SK-N-SH (cell line): Measurements from ENCODE around the gene PIGX. TPM values are rescaled to one million over a fixed set of nuclear protein-coding genes. Genes with fewer than 3 reads are reported as not detected.
A peak's percentile ranks its signal among the peaks of the same experiment; 100 is the strongest.

ENCODE experiments used
- CTCF ChIA-PET: fragments of 300-600, 350-600 bp; formaldehyde crosslinking; extraction: SDS; loops from one replicate; lab custom pipeline; 2021; lab: Yijun Ruan, JAX
- POLR2A ChIA-PET: fragments of 350-600 bp; sonication (Branson Sonifier 250); formaldehyde crosslinking; extraction: SDS; loops from one replicate; lab custom pipeline; 2020; ENCODE audit warnings: antibody characterized with exemption, inconsistent platforms; lab: Yijun Ruan, JAX
- DNase-seq: peaks from one replicate; pipeline ENCODE4 v3.0.0; 2012
- H2AFZ ChIP-seq: fragments of 200-600 bp; sonication (generic); 2 replicates; pipeline ENCODE4 v1.8.1; 2016; ENCODE audit warnings: antibody characterized with exemption, mild to moderate bottlenecking, low read depth
- H3F3A ChIP-seq: fragments of 200-600 bp; sonication (generic); replicated peaks from 2 replicates; pipeline ENCODE3; 2016; ENCODE audit warnings: antibody characterized with exemption, mild to moderate bottlenecking; ENCODE audit not compliant: insufficient read depth
- H3K27ac ChIP-seq, 2 experiments: fragments of 200-500 bp in 1 of 2; fragments of 200-600 bp in 1 of 2; sonication (Bioruptor generic) in 1 of 2; sonication (generic), shearing (Covaris generic) in 1 of 2; 2 replicates each; pipeline versions ENCODE4 v1.5.1 to v1.6.1; 2014 to 2016; ENCODE audit warnings: low read depth in 2 of 2, inconsistent platforms in 1 of 2, low read length in 1 of 2, mild to moderate bottlenecking in 1 of 2, mixed read lengths in 1 of 2
- H3K27me3 ChIP-seq: fragments of 200-600 bp; sonication (generic), shearing (Covaris generic); 2 replicates; pipeline ENCODE4 v1.6.1; 2016; ENCODE audit warnings: mixed run types; ENCODE audit not compliant: insufficient read depth
- H3K36me3 ChIP-seq, 2 experiments: fragments of 200-500 bp in 1 of 2; fragments of 200-600 bp in 1 of 2; sonication (Bioruptor generic) in 1 of 2; sonication (generic) in 1 of 2; replicated peaks in 1 of 2; 2 replicates each; pipeline versions ENCODE3 to v1.5.1; 2014 to 2016; ENCODE audit warnings: low read length in 1 of 2, mild to moderate bottlenecking in 1 of 2; ENCODE audit not compliant: insufficient read depth in 2 of 2, control insufficient read depth in 1 of 2
- H3K4me1 ChIP-seq, 2 experiments: fragments of 200-500 bp in 1 of 2; fragments of 200-600 bp in 1 of 2; sonication (Bioruptor generic) in 1 of 2; sonication (generic), shearing (Covaris generic) in 1 of 2; 2 replicates each; pipeline versions ENCODE4 v1.5.1 to v1.6.1; 2014 to 2016; ENCODE audit warnings: low read depth in 1 of 2, low read length in 1 of 2, mixed run types in 1 of 2; ENCODE audit not compliant: insufficient read depth in 2 of 2, control insufficient read depth in 1 of 2
- H3K4me2 ChIP-seq: fragments of 200-600 bp; sonication (generic), shearing (Covaris generic); 2 replicates; pipeline ENCODE4 v1.6.1; 2017; ENCODE audit warnings: mixed run types
- H3K4me3 ChIP-seq, 2 experiments: fragments of 200-500 bp in 1 of 2; fragments of 200-600 bp in 1 of 2; sonication (Bioruptor generic) in 1 of 2; sonication (generic), shearing (Covaris generic) in 1 of 2; 2 replicates each; pipeline versions ENCODE4 v1.5.1 to v1.8.1; 2014 to 2016; ENCODE audit warnings: low read depth in 2 of 2, inconsistent platforms in 1 of 2, low read length in 1 of 2, mild to moderate bottlenecking in 1 of 2, mixed read lengths in 1 of 2, moderate library complexity in 1 of 2
- H3K79me2 ChIP-seq: fragments of 200-600 bp; sonication (generic); 2 replicates; pipeline ENCODE4 v1.8.1; 2017; ENCODE audit warnings: mild to moderate bottlenecking; ENCODE audit not compliant: insufficient read depth
- H3K9ac ChIP-seq: fragments of 200-600 bp; sonication (generic); 2 replicates; pipeline ENCODE4 v1.6.1; 2017; ENCODE audit warnings: mixed run types
- H3K9me2 ChIP-seq: fragments of 200-600 bp; sonication (generic); 2 replicates; pipeline ENCODE4 v1.6.1; 2017; ENCODE audit warnings: mixed run types
- H3K9me3 ChIP-seq: fragments of 200-600 bp; sonication (generic); 2 replicates; pipeline ENCODE4 v1.6.1; 2017; ENCODE audit warnings: mixed run types, mild to moderate bottlenecking, moderate library complexity
- H4K20me1 ChIP-seq: fragments of 200-600 bp; sonication (generic); 2 replicates; pipeline ENCODE4 v1.6.1; 2017; ENCODE audit warnings: mild to moderate bottlenecking, mixed run types; ENCODE audit not compliant: insufficient read depth
- EP300 ChIP-seq, 2 experiments: IDR thresholded peaks; 2 replicates each; pipeline versions ENCODE4 v1.4.0 to v1.6.1; 2012; ENCODE audit warnings: borderline replicate concordance in 1 of 2, low read depth in 1 of 2, low read length in 1 of 2
- EZH2phosphoT487 ChIP-seq: fragments of 200-600 bp; sonication (generic); IDR thresholded peaks from 2 replicates; pipeline ENCODE4 v1.6.1; 2017; ENCODE audit warnings: low read depth, mixed run types, mild to moderate bottlenecking, antibody characterized with exemption, moderate library complexity, borderline replicate concordance
- FOSL2 ChIP-seq: IDR thresholded peaks from 2 replicates; pipeline ENCODE4 v1.4.0; 2012; ENCODE audit warnings: low read depth, mild to moderate bottlenecking, moderate library complexity, borderline replicate concordance
- GATA2 ChIP-seq: sonication (generic); formaldehyde crosslinking; IDR thresholded peaks from 2 replicates; pipeline ENCODE4 v1.5.0; 2020; ENCODE audit warnings: mild to moderate bottlenecking, missing genetic modification reagents
- MXI1 ChIP-seq: IDR thresholded peaks from 2 replicates; pipeline ENCODE4 v1.6.1; 2012; ENCODE audit warnings: mild to moderate bottlenecking, low read depth, low read length, improper control_type of control experiment
- NFIC ChIP-seq: IDR thresholded peaks from 2 replicates; pipeline ENCODE4 v1.4.0; 2012; ENCODE audit warnings: borderline replicate concordance
- NRF1 ChIP-seq: IDR thresholded peaks from 2 replicates; pipeline ENCODE4 v1.6.1; 2012; ENCODE audit warnings: low read depth, mild to moderate bottlenecking, low read length
- POLR2AphosphoS5 ChIP-seq: IDR thresholded peaks from 2 replicates; pipeline ENCODE4 v1.6.1; 2012; ENCODE audit warnings: low read depth, low read length
- REST ChIP-seq: IDR thresholded peaks from 2 replicates; pipeline ENCODE4 v1.6.1; 2012; ENCODE audit warnings: mild to moderate bottlenecking, low read depth, low read length, moderate library complexity
- RXRA ChIP-seq: IDR thresholded peaks from 2 replicates; pipeline ENCODE4 v1.4.0; 2012; ENCODE audit warnings: low read depth, mild to moderate bottlenecking, borderline replicate concordance
- SMC3 ChIP-seq: IDR thresholded peaks from 2 replicates; pipeline ENCODE4 v1.6.1; 2012; ENCODE audit warnings: low read depth, low read length, improper control_type of control experiment
- USF1 ChIP-seq: IDR thresholded peaks from 2 replicates; pipeline ENCODE4 v1.4.0; 2012; ENCODE audit warnings: low read depth, borderline replicate concordance
- USF2 ChIP-seq: fragments of 150-350 bp; IDR thresholded peaks from 2 replicates; pipeline ENCODE4 v1.6.1; 2017; ENCODE audit warnings: antibody characterized with exemption, low read length, low read depth, borderline replicate concordance
- YY1 ChIP-seq: IDR thresholded peaks from 2 replicates; pipeline ENCODE4 v1.4.0; 2012; ENCODE audit warnings: low read depth, mild to moderate bottlenecking
- whole genome bisulfite sequencing: methylation state at CpG from one replicate; pipeline ENCODE4 v1.1.6; 2017; ENCODE audit warnings: low lambda C conversion rate; 5-methylcytosine and 5-hydroxymethylcytosine counted together
- polyA plus RNA-seq, 3 experiments: library from polyadenylated mRNA; depleted of rRNA; stranded (reverse); fragments of >200 nt; gene quantifications; 2 replicates each; pipeline ENCODE4 v1.2.3, GENCODE V29; 2012

PIGX gene
- polyA plus RNA-seq, 1 of the 3 experiments (the other 2 are of a cell fraction), result 15.5 TPM

GRCh38 chr3:196684548-196685407 is 27.4 kb upstream of the PIGX start (continued):
- no peak for TF ChIP-seq USF2
- TF ChIP-seq FOSL2, result no peak
- no peak for TF ChIP-seq EZH2phosphoT487
- TF ChIP-seq RXRA, result no peak
- no peak for TF ChIP-seq NRF1
- no peak for TF ChIP-seq USF1
- TF ChIP-seq MXI1, result no peak
- TF ChIP-seq NFIC, result no peak
- TF ChIP-seq POLR2AphosphoS5, result no peak
- no peak for TF ChIP-seq GATA2 (CRISPR knock-in tag)
- TF ChIP-seq SMC3, result peak; percentile 94

GRCh38 chr3:196686436-196686835 is 25.7 kb upstream of the PIGX start:
- TF ChIP-seq REST (no peak), YY1 (no peak), EP300 (IDR thresholded peaks at IDR 0.05; ENCODE audit: borderline replicate concordance in 1 of 2, low read depth in 1 of 2, low read length in 1 of 2) (no peak)
- TF ChIP-seq, all 33 proteins: peak for 0
- H3K4me2 ChIP-seq, result no peak overlapping the region
- H3F3A ChIP-seq, result no peaks in the 10 kb centered on the region
- no peak for DNase-seq
- POLR2A ChIA-PET, result no interaction called here
- CTCF ChIA-PET, result interaction anchor here (2.3 to 5.2 kb wide), 6 partner anchors 10 to 158 kb away, joined by 7 to 54 read pairs (median 15); no protein-coding TSS in a partner anchor
- no peak overlapping the region for H2AFZ ChIP-seq
- WGBS, result 67% methylated on average over 2 of the region's 2 CpGs
- H3K4me3 ChIP-seq, result no peak overlapping the region
- no peaks in the 10 kb centered on the region for H4K20me1 ChIP-seq
- H3K27ac ChIP-seq, result no peak overlapping the region
- H3K9ac ChIP-seq, result no peak overlapping the region
- H3K9me2 ChIP-seq, result no peaks in the 10 kb centered on the region
- H3K79me2 ChIP-seq, result no peaks in the 10 kb centered on the region
- H3K36me3 ChIP-seq, result no peaks in the 10 kb centered on the region
- H3K9me3 ChIP-seq, result no peaks in the 10 kb centered on the region
- H3K4me1 ChIP-seq, result peaks cover 0 to 6% of the 10 kb centered on the region in 2 experiments; a peak in 2 of 4 replicates
- no peaks in the 10 kb centered on the region for H3K27me3 ChIP-seq
